Fibroblast of villous mesenchyme (primary cell): ENCODE results near the gene CFAP299. TPM values are rescaled to one million over a fixed set of nuclear protein-coding genes. Genes with fewer than 3 reads are reported as not detected.

Experiments used
- DNase-seq: peaks from one replicate; pipeline ENCODE4 v3.0.0-alpha.2; 2010; ENCODE audit warnings: low read depth
- H3K4me3 ChIP-seq: 2 replicates; pipeline ENCODE4 v1.5.1; 2011; ENCODE audit warnings: low read depth, mild to moderate bottlenecking, low read length
- CTCF ChIP-seq: IDR thresholded peaks from 2 replicates; pipeline ENCODE4 v1.5.1; 2012; ENCODE audit warnings: low read depth, mild to moderate bottlenecking, low read length; ENCODE audit not compliant: insufficient read depth
- total RNA-seq: library from RNA; depleted of rRNA; stranded (reverse); fragments of >200 nt; gene quantifications from 2 replicates; pipeline ENCODE4 v1.2.3, GENCODE V29; 2012

The CFAP299 gene
- total RNA-seq, 1 donor = 2.6 TPM

- DNase-seq = no peak
- no peak overlapping the region for H3K4me3 ChIP-seq
- TF ChIP-seq CTCF = no peak
Measured at GRCh38 chr4:80852061-80852460, 516.5 kb downstream of the CFAP299 start.

GRCh38 chr4:80873571-80873970, 538.0 kb downstream of the CFAP299 start:
- no peak for DNase-seq
- no peak for TF ChIP-seq CTCF
- no peak overlapping the region for H3K4me3 ChIP-seq

GRCh38 chr4:80874979-80875378, 539.4 kb downstream of the CFAP299 start:
- TF ChIP-seq CTCF = no peak
- H3K4me3 ChIP-seq = no peak overlapping the region
- DNase-seq = no peak

- no peak for DNase-seq
- H3K4me3 ChIP-seq = no peak overlapping the region
- no peak for TF ChIP-seq CTCF
Measured at GRCh38 chr4:80875642-80876041, 540.1 kb downstream of the CFAP299 start.

GRCh38 chr4:80876810-80877209, 541.3 kb downstream of the CFAP299 start:
- TF ChIP-seq CTCF = no peak
- DNase-seq = no peak
- no peak overlapping the region for H3K4me3 ChIP-seq

- TF ChIP-seq CTCF = no peak
- no peak overlapping the region for H3K4me3 ChIP-seq
- no peak for DNase-seq
Measured at GRCh38 chr4:80878218-80878617, 542.7 kb downstream of the CFAP299 start.

GRCh38 chr4:80897537-80898303, 562.2 kb downstream of the CFAP299 start:
- H3K4me3 ChIP-seq = no peak overlapping the region
- no peak for DNase-seq
- TF ChIP-seq CTCF = no peak
